Spleen (tissue), 7 donors: Measurements from ENCODE around the gene PABPC1L.

Experiments used
- CTCF ChIP-seq, 11 experiments: fragments of 200-600 bp in 7 of 11; fragments of 450-650 bp in 4 of 11; sonication (generic) in 4 of 11; IDR thresholded peaks in 8 of 11; conservative IDR thresholded peaks in 3 of 11; 1 replicate in 7 of 11; 2 replicates in 4 of 11; pipeline versions ENCODE4 v1.4.0 to v1.8.0; 2016 to 2021; ENCODE audit warnings: antibody characterized with exemption in 11 of 11, inconsistent platforms in 4 of 11, mild to moderate bottlenecking in 1 of 11
- POLR2A ChIP-seq, 3 donors: fragments of 450-650 bp; IDR thresholded peaks; one replicate each; pipeline ENCODE4 v1.5.1; 2017; ENCODE audit warnings: antibody characterized with exemption in 3 of 3, mild to moderate bottlenecking in 1 of 3
- donor health status: DM: no; HTN: no; CAD: no; lungs with moderate emphysema.
- donor health status: DM: no; HTN: no; CAD: no.
- donor health status: DM: no; HTN: no; CAD: no.

DNA sequence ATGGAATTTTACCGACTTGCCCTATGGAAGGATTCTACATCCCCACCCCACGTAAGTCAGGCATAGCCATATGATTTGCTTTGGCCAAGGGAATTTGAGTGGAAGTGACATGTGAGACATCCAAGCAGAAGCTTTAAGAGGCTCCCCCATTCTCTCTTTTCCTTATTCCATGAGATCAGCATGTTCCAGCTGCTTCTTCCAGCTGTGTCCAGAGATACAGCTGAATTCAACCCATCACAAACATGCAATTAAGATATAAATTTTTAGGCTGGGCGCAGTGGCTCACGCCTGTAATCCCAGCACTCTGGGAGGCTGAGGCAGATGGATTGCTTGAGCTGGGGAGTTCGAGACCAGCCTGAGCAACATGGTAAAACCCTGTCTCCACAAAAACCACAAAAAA, 40.4 kb upstream of the PABPC1L start:
- TF ChIP-seq CTCF (IDR thresholded peaks at IDR 0.05 in 8 of 11, conservative IDR thresholded peaks at IDR 0.05 in 3 of 11) (no peak), POLR2A (IDR thresholded peaks at IDR 0.05) (no peak)
